ENCODE results near the gene METTL1. TPM values are rescaled to one million over a fixed set of nuclear protein-coding genes. Genes with fewer than 3 reads are reported as not detected.
A peak's percentile ranks its signal among the peaks of the same experiment; 100 is the strongest.

Gene METTL1
- total and polyA plus RNA-seq, 2 donors from 2014 or later: 23.4 to 69.4 TPM

DNA sequence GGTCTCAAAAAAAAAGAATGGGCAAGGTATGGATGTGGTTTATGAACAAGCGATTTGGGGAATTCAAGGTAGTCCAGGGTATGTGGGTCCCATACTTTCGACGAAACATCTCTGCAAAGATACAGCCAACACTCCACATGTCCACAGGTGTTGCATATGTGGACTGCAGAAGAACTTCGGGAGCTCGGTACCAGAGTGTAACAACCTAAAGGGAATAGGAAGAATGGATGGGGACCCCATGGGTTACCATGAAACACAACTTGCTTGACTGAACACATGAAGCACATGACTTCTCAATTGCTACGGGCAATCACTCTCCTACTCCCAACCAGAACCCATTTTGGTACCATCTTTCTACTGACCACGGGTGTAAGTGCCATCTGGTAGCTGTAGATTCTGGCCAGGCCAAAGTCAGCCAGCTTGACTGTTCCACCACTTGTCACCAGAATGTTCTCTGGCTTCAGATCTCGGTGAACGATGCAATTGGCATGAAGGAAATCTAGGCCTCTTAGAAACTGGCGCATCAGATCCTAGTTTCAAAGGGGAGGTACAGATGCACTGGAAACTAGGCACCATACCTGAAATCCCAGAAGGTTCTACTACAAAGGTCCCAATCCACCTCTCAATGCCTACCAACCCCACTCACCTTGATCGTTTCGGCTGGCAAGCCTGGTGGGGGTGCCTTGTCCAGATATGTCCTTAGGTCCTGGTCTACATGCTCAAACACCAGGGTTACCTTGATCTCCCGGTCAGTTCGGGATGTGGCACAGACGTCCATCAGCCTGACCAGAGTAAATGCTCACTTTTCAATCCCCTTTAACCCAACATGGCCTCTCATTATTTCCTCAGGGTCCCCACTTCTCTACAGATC lies 21.1 kb downstream of the METTL1 start:
- H3K4me1 ChIP-seq (ENCODE audit: control insufficient read depth in 2 of 3, insufficient read depth in 2 of 3, low read depth in 1 of 3, low read length in 3 of 3): peaks cover 4 to 19% (median 7%) of the 10 kb centered on the region in 3 donors
- peaks cover 7 to 16% (median 8%) of the 10 kb centered on the region in 3 donors for H3K36me3 ChIP-seq (ENCODE audit: control insufficient read depth in 2 of 3, insufficient read depth in 3 of 3, low read length in 3 of 3)
- no peak for TF ChIP-seq CTCF (IDR thresholded peaks at IDR 0.05; ENCODE audit: borderline replicate concordance, extremely low read depth, insufficient read depth)
- no peaks in the 10 kb centered on the region for H3K9me3 ChIP-seq (ENCODE audit: control insufficient read depth in 2 of 3, insufficient read depth in 1 of 3, low read length in 3 of 3)
- intact Hi-C loops (cut with DNase I): no loop called here
- peak overlapping the region; percentile 62 to 91 (median 84) for H3K4me3 ChIP-seq (ENCODE audit: low read length in 3 of 3)
- no peaks in the 10 kb centered on the region for H3K27me3 ChIP-seq (ENCODE audit: control insufficient read depth, insufficient read depth, low read length)
- DNase-seq (peak in 1 of 5 donors; percentile 61), FAIRE-seq (no peak)
- H3K9ac ChIP-seq (ENCODE audit: low read length in 3 of 3): peak overlapping the region; percentile 34 to 86 (median 80)
- H3K27ac ChIP-seq (ENCODE audit: low read depth in 2 of 2, low read length in 2 of 2): no peak overlapping the region

GRCh38 chr12:57749061-57749460 lies 22.8 kb downstream of the METTL1 start:
- FAIRE-seq (no peak), DNase-seq (peak in 1 of 5 donors; percentile 59)
- Histone ChIP-seq H3K4me1 (ENCODE audit: control insufficient read depth in 2 of 3, insufficient read depth in 2 of 3, low read depth in 1 of 3, low read length in 3 of 3) (peaks cover 4 to 19% (median 12%) of the 10 kb centered on the region in 3 donors), H3K27ac (ENCODE audit: low read depth in 2 of 2, low read length in 2 of 2) (no peak overlapping the region), H3K36me3 (ENCODE audit: control insufficient read depth in 2 of 3, insufficient read depth in 3 of 3, low read length in 3 of 3) (peaks cover 7 to 16% (median 8%) of the 10 kb centered on the region in 3 donors), H3K27me3 (ENCODE audit: control insufficient read depth, insufficient read depth, low read length) (no peaks in the 10 kb centered on the region), H3K4me3 (ENCODE audit: low read length in 3 of 3) (no peak overlapping the region), H3K9me3 (ENCODE audit: control insufficient read depth in 2 of 3, insufficient read depth in 1 of 3, low read length in 3 of 3) (no peaks in the 10 kb centered on the region), H3K9ac (ENCODE audit: low read length in 3 of 3) (no peak overlapping the region)
- no peak for TF ChIP-seq CTCF (IDR thresholded peaks at IDR 0.05; ENCODE audit: borderline replicate concordance, extremely low read depth, insufficient read depth)
- intact Hi-C loops (cut with DNase I): no loop called here

DNA sequence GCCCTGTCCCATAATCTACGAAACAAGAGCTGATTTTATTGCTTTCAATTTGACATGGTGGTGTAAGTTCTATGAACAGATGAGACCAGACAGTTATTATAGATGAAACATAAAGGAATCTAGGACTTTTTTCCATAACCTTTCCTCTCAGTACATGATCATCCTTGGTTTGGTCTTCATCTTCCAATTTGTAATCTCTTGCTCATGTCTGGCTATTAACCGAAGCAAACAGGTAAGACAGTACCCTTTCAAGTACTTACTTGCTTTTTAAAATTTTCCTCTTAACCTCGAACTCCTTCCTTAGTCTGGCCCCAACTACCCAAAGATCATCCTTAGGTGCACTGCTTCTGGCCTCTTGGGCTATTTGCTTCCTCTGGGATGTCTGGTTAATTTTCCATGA lies 25.9 kb downstream of the METTL1 start:
- Histone ChIP-seq H3K27ac (ENCODE audit: low read depth in 2 of 2, low read length in 2 of 2) (no peak overlapping the region), H3K4me3 (ENCODE audit: low read length in 3 of 3) (peak overlapping the region in 2 of 3 donors; percentile 96), H3K4me1 (ENCODE audit: control insufficient read depth in 2 of 3, insufficient read depth in 2 of 3, low read depth in 1 of 3, low read length in 3 of 3) (peaks cover 0 to 10% (median 5%) of the 10 kb centered on the region in 3 donors), H3K9me3 (ENCODE audit: control insufficient read depth in 2 of 3, insufficient read depth in 1 of 3, low read length in 3 of 3) (no peaks in the 10 kb centered on the region), H3K27me3 (ENCODE audit: control insufficient read depth, insufficient read depth, low read length) (peaks cover 3% of the 10 kb centered on the region), H3K9ac (ENCODE audit: low read length in 3 of 3) (no peak overlapping the region), H3K36me3 (ENCODE audit: control insufficient read depth in 2 of 3, insufficient read depth in 3 of 3, low read length in 3 of 3) (peaks cover 7 to 16% (median 8%) of the 10 kb centered on the region in 3 donors)
- no peak for DNase-seq
- TF ChIP-seq CTCF (IDR thresholded peaks at IDR 0.05; ENCODE audit: borderline replicate concordance, extremely low read depth, insufficient read depth): no peak
- FAIRE-seq: no peak
- intact Hi-C loops (cut with DNase I): no loop called here
